B cell (primary cell): ENCODE measurements around the gene KCNJ6. TPM values are rescaled to one million over a fixed set of nuclear protein-coding genes. Genes with fewer than 3 reads are reported as not detected.

Experiments
- ATAC-seq: fragments of 200-7000 bp; cut with Tn5 transposase; one replicate; pipeline ENCODE4 v1.10.0; 2021; ENCODE audit warnings: low read depth, mild to moderate bottlenecking, moderate number of reproducible peaks, moderate library complexity
- CTCF ChIA-PET: fragments of 350-600 bp; sonication (Branson Sonifier 250); formaldehyde crosslinking; loops from one replicate; lab custom pipeline; 2021; ENCODE audit warnings: antibody characterized with exemption, inconsistent platforms; lab: Charles Lee
- POLR2A ChIA-PET: fragments of 350-600 bp; sonication (Branson Sonifier 250); formaldehyde crosslinking; loops from one replicate; lab custom pipeline; 2021; ENCODE audit warnings: antibody characterized with exemption; lab: Charles Lee
- DNase-seq: peaks from one replicate; pipeline ENCODE4 v3.0.0; 2013
- H2AFZ ChIP-seq: 2 replicates; pipeline ENCODE4 v1.6.1; 2012; ENCODE audit warnings: mild to moderate bottlenecking, low read depth, low read length; ENCODE audit not compliant: insufficient read depth, poor library complexity, severe bottlenecking
- H3K27ac ChIP-seq, 2 donors: 1 replicate in 1 of 2; 2 replicates in 1 of 2; pipeline ENCODE4 v1.5.1; 2012 to 2013; ENCODE audit warnings: low read length in 2 of 2, mild to moderate bottlenecking in 2 of 2, moderate library complexity in 1 of 2
- H3K27me3 ChIP-seq, 4 experiments: fragments of 200-600 bp in 1 of 4; sonication (generic) in 1 of 4; replicated peaks in 1 of 4; 1 replicate in 2 of 4; 2 replicates in 2 of 4; pipeline versions ENCODE4 v1.6.1 to v1.7.0; 2013 to 2016; ENCODE audit warnings: low read length in 3 of 4, mild to moderate bottlenecking in 2 of 4, mixed read lengths in 1 of 4, moderate library complexity in 1 of 4; ENCODE audit not compliant: insufficient read depth in 4 of 4, control insufficient read depth in 3 of 4; ENCODE audit errors: control extremely low read depth in 1 of 4
- H3K36me3 ChIP-seq, 2 experiments: replicated peaks in 1 of 2; 1 replicate in 1 of 2; 2 replicates in 1 of 2; pipeline versions ENCODE4 v1.6.1 to v1.7.1; 2013; ENCODE audit warnings: low read length in 1 of 2; ENCODE audit not compliant: insufficient read depth in 2 of 2, control insufficient read depth in 1 of 2; ENCODE audit errors: control extremely low read depth in 1 of 2, extremely low read depth in 1 of 2
- H3K4me1 ChIP-seq, 2 donors: fragments of 200-600 bp in 1 of 2; sonication (generic) in 1 of 2; 1 replicate in 1 of 2; 2 replicates in 1 of 2; pipeline versions ENCODE4 v1.5.1 to v1.6.1; 2013 to 2017; ENCODE audit warnings: low read length in 2 of 2; ENCODE audit not compliant: control insufficient read depth in 2 of 2, insufficient read depth in 2 of 2
- H3K4me2 ChIP-seq: replicated peaks from 2 replicates; pipeline ENCODE3; 2012; ENCODE audit warnings: mild to moderate bottlenecking, low read depth, low read length; ENCODE audit not compliant: poor library complexity, severe bottlenecking
- H3K4me3 ChIP-seq, 5 experiments: fragments of 200-600 bp in 1 of 5; sonication (generic) in 1 of 5; 1 replicate in 3 of 5; 2 replicates in 2 of 5; pipeline versions ENCODE4 v1.5.1 to v1.7.0; 2011 to 2016; ENCODE audit warnings: low read length in 4 of 5, mild to moderate bottlenecking in 4 of 5, low read depth in 2 of 5, control low read depth in 1 of 5, moderate library complexity in 1 of 5; ENCODE audit not compliant: insufficient read depth in 1 of 5; ENCODE audit errors: control extremely low read depth in 1 of 5, extremely low read depth in 1 of 5
- H3K79me2 ChIP-seq: fragments of 200-600 bp; sonication (generic); one replicate; pipeline ENCODE4 v1.6.0; 2016; ENCODE audit warnings: low read length; ENCODE audit not compliant: control insufficient read depth, insufficient read depth
- H3K9ac ChIP-seq: fragments of 200-600 bp; sonication (generic); 2 replicates; pipeline ENCODE4 v1.6.1; 2017; ENCODE audit warnings: mild to moderate bottlenecking, low read length, moderate library complexity
- H3K9me3 ChIP-seq, 3 donors: one replicate each; pipeline versions ENCODE4 v1.6.1 to v1.7.1; 2013; ENCODE audit warnings: low read length in 2 of 3; ENCODE audit not compliant: control insufficient read depth in 2 of 3, insufficient read depth in 1 of 3; ENCODE audit errors: control extremely low read depth in 1 of 3
- H4K20me1 ChIP-seq: 2 replicates; pipeline ENCODE4 v1.6.0; 2012; ENCODE audit warnings: mild to moderate bottlenecking, low read length; ENCODE audit not compliant: insufficient read depth, control insufficient read depth, poor library complexity, severe bottlenecking
- H3K27ac Mint-ChIP-seq: one replicate; pipeline ENCODE4 v1.8.0; 2021; ENCODE audit warnings: mixed read lengths
- H3K27me3 Mint-ChIP-seq: one replicate; pipeline ENCODE4 v1.8.0; 2021; ENCODE audit warnings: mixed read lengths
- H3K4me1 Mint-ChIP-seq: one replicate; pipeline ENCODE4 v1.8.0; 2021; ENCODE audit warnings: mixed read lengths
- H3K4me3 Mint-ChIP-seq: one replicate; pipeline ENCODE4 v1.8.0; 2021; ENCODE audit warnings: mixed read lengths
- H3K9me3 Mint-ChIP-seq: one replicate; pipeline ENCODE4 v1.8.0; 2022; ENCODE audit warnings: mixed read lengths; ENCODE audit not compliant: insufficient read depth
- CTCF ChIP-seq: fragments of 200-600 bp; IDR thresholded peaks from one replicate; pipeline ENCODE4 v1.8.0; 2022; ENCODE audit warnings: antibody characterized with exemption, mild to moderate bottlenecking
- EZH2 ChIP-seq: IDR thresholded peaks from 2 replicates; pipeline ENCODE4 v1.6.1; 2012; ENCODE audit warnings: borderline replicate concordance, low read depth, mild to moderate bottlenecking, moderate library complexity, low read length; ENCODE audit not compliant: insufficient read depth, poor library complexity, severe bottlenecking
- WGBS: methylation state at CpG from one replicate; pipeline ENCODE4 v1.1.5; 2013; ENCODE audit warnings: missing lambda C conversion rate; ENCODE audit not compliant: insufficient coverage; 5-methylcytosine and 5-hydroxymethylcytosine counted together
- intact Hi-C: fragments of 100-400 bp; cut with micrococcal nuclease; formaldehyde crosslinking; loops from one replicate; pipeline ENCODE4 v1.10.0; 2022
- polyA plus RNA-seq: library from polyadenylated mRNA; depleted of rRNA; stranded (reverse); fragments of >200 nt; gene quantifications from 2 replicates; pipeline ENCODE4 v1.2.3, GENCODE V29; 2012
- total RNA-seq, 2 donors: library from RNA; stranded (reverse); fragments of 120-200 nt in 1 of 2; gene quantifications; 1 replicate in 1 of 2; 2 replicates in 1 of 2; pipeline versions ENCODE4 v1.2.3 to v1.2.4, GENCODE V29; 2013 to 2022

Gene KCNJ6
- total and polyA plus RNA-seq, 2 donors (not counting 1 experiment from before 2014, with no cell fraction given) = not detected

GRCh38 chr21:37582590-37582989 is 333.7 kb downstream of the KCNJ6 start:
- peaks cover 8% of the 10 kb centered on the region for H3K9me3 Mint-ChIP-seq
- Histone ChIP-seq H3K27me3 (no peaks in the 10 kb centered on the region), H4K20me1 (no peaks in the 10 kb centered on the region), H3K4me2 (no peak overlapping the region), H3K9me3 (peaks cover 0 to 16% (median 6%) of the 10 kb centered on the region in 3 donors), H3K27ac (no peak overlapping the region), H3K36me3 (no peaks in the 10 kb centered on the region), H3K9ac (no peak overlapping the region), H2AFZ (no peak overlapping the region), H3K4me3 (no peak overlapping the region), H3K79me2 (no peaks in the 10 kb centered on the region), H3K4me1 (no peaks in the 10 kb centered on the region)
- intact Hi-C loops = no loop called here
- TF ChIP-seq EZH2 (no peak), CTCF (no peak)
- POLR2A ChIA-PET = no interaction called here
- peak; percentile 39 for ATAC-seq
- no peak overlapping the region for H3K27ac Mint-ChIP-seq
- H3K4me3 Mint-ChIP-seq = no peak overlapping the region
- CTCF ChIA-PET = no interaction called here
- no peak for DNase-seq
- H3K27me3 Mint-ChIP-seq = peaks cover 22% of the 10 kb centered on the region
- 75% methylated on average over 1 of the region's 5 CpGs for WGBS
- H3K4me1 Mint-ChIP-seq = no peaks in the 10 kb centered on the region

- no peak for ATAC-seq
- ChIA-PET CTCF (no interaction called here), POLR2A (no interaction called here)
- Histone ChIP-seq H3K36me3 (no peaks in the 10 kb centered on the region), H3K9me3 (peaks cover 0 to 16% (median 9%) of the 10 kb centered on the region in 3 donors), H2AFZ (no peak overlapping the region), H3K9ac (no peak overlapping the region), H3K27me3 (no peaks in the 10 kb centered on the region), H3K4me1 (no peaks in the 10 kb centered on the region), H3K4me3 (no peak overlapping the region), H4K20me1 (no peaks in the 10 kb centered on the region), H3K4me2 (no peak overlapping the region), H3K27ac (no peak overlapping the region), H3K79me2 (no peaks in the 10 kb centered on the region)
- no peak for DNase-seq
- Mint-ChIP-seq H3K27ac (no peak overlapping the region), H3K9me3 (peaks cover 9% of the 10 kb centered on the region), H3K4me1 (no peaks in the 10 kb centered on the region), H3K4me3 (no peak overlapping the region), H3K27me3 (peaks cover 20% of the 10 kb centered on the region)
- 0% methylated on average over 2 of the region's 3 CpGs for WGBS
- no peak for TF ChIP-seq CTCF
- TF ChIP-seq EZH2 = no peak
- intact Hi-C loops = no loop called here
These were observed 335.6 kb downstream of the KCNJ6 start for GRCh38 chr21:37580666-37581065.
